Smooth muscle cell of the pulmonary artery (primary cell): ENCODE results near the gene NFKBIB. TPM values are rescaled to one million over a fixed set of nuclear protein-coding genes. Genes with fewer than 3 reads are reported as not detected.

Source experiments
- total RNA-seq: library from RNA; depleted of rRNA; stranded (reverse); fragments of >200 nt; gene quantifications from 2 replicates; pipeline ENCODE4 v1.2.3, GENCODE V29; 2014

Gene NFKBIB, protein sequence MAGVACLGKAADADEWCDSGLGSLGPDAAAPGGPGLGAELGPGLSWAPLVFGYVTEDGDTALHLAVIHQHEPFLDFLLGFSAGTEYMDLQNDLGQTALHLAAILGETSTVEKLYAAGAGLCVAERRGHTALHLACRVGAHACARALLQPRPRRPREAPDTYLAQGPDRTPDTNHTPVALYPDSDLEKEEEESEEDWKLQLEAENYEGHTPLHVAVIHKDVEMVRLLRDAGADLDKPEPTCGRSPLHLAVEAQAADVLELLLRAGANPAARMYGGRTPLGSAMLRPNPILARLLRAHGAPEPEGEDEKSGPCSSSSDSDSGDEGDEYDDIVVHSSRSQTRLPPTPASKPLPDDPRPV
- total RNA-seq, result 11.2 and 15.3 TPM in 2 replicates

DNA sequence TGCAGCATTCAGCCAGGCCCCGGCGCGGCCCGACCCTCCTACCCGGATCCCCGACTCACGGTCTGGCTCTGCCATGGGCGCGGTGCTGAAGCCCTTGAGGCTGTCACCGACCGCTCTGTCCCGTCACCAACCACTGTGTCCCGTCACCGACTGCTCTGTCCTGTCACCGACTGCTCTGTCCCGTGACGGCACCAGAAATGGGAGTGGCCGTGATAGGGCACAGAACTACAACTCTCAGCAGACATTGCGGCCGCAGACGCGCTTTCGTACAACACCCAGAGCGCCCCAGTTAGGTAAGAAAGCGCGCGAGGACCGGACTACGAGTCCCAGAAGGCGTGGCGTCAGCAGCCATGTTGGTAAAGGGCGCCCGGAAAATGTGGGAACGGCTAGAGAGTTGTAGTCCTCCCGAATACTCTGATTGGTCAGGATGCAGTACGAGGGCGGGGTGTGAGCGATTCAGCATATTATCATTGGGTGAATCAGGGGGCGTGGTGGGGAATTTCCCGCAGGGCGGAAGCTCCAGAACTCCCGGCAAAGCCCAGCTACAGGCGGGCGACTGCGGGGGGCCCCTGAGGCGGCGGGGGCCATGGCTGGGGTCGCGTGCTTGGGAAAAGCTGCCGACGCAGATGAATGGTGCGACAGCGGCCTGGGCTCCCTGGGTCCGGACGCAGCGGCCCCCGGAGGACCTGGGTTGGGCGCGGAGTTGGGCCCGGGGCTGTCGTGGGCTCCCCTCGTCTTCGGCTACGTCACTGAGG lies at the start of gene NFKBIB, which contains the start of gene SIRT2:
TSS of gene NFKBIB (plus strand) at position 523 of the 755 bp plus-strand sequence. CDS start at position 587, 64 bp downstream.
TSS of gene SIRT2 (minus strand) at position 172 of the 755 bp plus-strand sequence. CDS start at position 75, 97 bp downstream.

DNA sequence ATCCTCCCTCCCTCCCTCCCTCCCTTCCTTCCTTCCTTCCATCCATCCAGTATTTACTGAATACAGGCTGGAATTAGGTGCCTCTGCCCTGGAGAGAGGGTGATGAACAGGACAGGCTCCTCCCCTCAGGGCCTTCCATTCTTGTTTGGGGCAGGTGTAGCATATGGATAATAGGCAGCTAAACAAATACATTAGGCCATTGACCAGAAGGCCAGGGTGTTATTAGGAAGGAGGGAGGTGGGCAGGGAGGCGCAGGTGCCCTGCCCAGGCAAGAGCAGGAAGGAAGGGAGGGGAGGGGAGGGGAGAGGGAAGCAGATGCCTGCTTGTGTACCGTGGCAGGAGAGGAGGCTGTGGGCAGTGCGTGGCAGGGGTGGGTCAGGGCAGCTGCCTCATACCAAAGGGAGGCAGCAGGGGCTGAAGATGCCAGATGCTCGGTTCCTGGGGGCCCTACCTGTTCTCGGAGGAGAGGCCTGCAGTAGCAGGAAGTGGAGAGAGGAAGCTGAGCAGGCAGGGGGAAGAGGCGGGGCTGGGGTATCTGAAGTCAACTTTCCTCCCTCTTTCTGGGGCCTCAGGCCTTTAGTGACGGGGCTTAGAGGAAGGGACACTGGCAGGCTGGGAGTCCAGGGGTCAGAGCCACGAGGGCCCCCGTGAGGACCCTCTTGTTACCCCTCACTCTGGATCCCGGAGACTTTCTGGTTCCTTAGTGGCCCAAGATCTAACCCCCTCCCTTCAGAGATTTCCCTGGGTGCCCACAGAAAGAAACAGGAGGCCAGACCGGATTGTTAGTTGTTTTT lies 21.8 kb upstream of the NFKBIB start, which contains the start of gene RINL:
TSS of gene RINL (minus strand) at position 495 of the 794 bp plus-strand sequence. CDS start 1,533 bp downstream, outside the sequence.

DNA sequence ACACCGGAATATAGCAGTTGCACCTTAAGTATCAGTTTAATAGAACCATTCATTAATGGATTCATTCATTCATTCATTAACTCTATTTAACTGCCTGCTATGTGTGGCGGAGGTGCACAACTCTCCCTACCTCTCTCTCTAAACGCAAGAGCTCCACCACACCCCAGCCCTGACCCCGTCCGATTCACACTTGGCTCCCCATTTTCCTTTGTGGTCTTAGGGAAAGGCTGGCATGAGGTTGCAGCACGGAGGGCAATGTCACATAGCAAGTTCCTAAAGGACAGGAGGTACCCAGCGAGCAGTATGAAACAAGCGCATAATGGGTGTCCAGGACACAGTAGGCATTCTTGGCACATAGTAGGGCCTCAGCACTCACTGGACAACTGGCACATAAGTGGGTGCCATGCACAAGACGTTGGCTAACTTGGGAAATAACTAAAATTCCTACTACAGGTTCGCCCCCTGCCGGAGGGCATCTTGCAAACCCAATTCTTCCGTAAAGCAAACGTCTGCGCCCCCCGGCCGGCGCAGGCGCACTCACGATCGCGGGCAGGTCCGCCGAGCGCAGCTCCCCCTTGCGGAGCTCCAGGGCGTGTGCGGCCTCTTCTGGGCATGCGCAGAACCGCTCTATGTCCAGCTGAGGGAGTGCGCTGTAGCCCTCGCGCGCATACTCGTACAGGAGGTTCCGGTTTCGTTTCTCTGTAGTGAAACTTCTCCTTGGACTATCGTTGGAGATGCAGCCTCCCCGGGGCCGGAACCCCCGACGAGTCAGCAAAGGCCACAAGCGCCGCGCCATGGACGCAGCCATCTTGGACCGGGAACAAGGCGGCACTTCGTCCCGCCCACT lies 30.4 kb downstream of the NFKBIB start, which contains the start of gene SARS2:
TSS of gene SARS2 (minus strand) at position 835 of the 847 bp plus-strand sequence. CDS start at position 808, 27 bp downstream.

DNA sequence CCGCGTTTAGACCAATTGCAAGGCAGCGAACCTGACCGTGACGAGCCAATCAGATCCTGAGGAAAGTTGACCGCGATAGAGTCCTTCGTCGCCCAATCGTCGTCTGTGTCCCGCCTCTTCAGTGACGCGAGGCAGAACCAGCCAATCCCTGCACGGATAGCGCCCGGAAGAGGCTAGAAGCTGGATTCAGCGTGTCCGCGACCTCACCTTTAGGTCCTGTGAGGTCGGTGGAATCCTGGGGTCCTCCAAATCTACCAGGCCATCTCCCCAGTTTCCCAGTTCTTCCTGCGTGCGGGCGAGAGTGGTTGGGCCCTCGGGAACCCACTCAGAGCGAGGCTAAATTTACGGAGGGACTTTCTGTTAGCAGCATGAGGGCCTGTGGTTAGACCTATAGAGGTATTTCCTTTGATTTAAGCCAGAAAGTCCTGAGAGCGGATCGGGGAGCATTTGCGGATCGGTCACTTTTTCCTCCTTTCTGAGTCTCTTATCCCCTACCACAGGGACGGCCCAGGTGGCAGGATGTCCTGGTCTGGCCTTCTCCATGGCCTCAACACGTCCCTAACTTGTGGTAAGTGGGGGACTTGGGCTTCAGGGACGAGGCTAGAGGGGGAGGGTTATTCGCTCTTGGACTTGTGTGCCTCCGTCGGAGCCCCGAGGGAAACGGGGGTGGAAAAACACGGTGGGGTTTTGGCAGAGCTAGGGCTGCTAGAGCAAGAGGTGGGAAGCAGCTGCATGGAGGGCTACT lies 31.2 kb downstream of the NFKBIB start, which contains the start of gene MRPS12:
TSS of gene MRPS12 (plus strand) at position 169 of the 745 bp plus-strand sequence. CDS start at position 520, 351 bp downstream.

Other genes with a start within 250 kb of the NFKBIB start
- gene CAPN12, start 155.5 kb upstream of the NFKBIB start, total RNA-seq, result 0.13 TPM in 1 of 2 replicates, not detected in the other
- gene LGALS7, start 126.5 kb upstream of the NFKBIB start, total RNA-seq, result not detected in 2 replicates
- gene LGALS7B, start 110.8 kb upstream of the NFKBIB start, total RNA-seq, result not detected in 2 replicates
- not detected in 2 replicates for gene LGALS4, start 87.0 kb upstream of the NFKBIB start, total RNA-seq
- 30.0 and 37.6 TPM in 2 replicates for gene ECH1, start 68.2 kb upstream of the NFKBIB start, total RNA-seq
- gene HNRNPL, start 50.0 kb upstream of the NFKBIB start, total RNA-seq, result 144 and 174 TPM in 2 replicates
- gene RINL, start 21.7 kb upstream of the NFKBIB start, total RNA-seq, result 1.6 and 2.6 TPM in 2 replicates
- 47.3 and 50.2 TPM in 2 replicates for gene SIRT2, start 351 bp upstream of the NFKBIB start, total RNA-seq
- gene CCER2, start 12.2 kb downstream of the NFKBIB start, total RNA-seq, result not detected in 2 replicates
- gene SARS2, start 30.8 kb downstream of the NFKBIB start, total RNA-seq, result 10.5 and 22.1 TPM in 2 replicates
- gene MRPS12, start 31.0 kb downstream of the NFKBIB start, total RNA-seq, result 20.7 and 27.4 TPM in 2 replicates
- gene FBXO17, start 75.8 kb downstream of the NFKBIB start, total RNA-seq, result 27.2 and 43.7 TPM in 2 replicates
- gene FBXO27, start 132.6 kb downstream of the NFKBIB start, total RNA-seq, result 2.9 and 5.4 TPM in 2 replicates
- 0.13 and 11.4 TPM in 2 replicates for gene ACP7, start 184.4 kb downstream of the NFKBIB start, total RNA-seq
- gene PAK4, start 225.8 kb downstream of the NFKBIB start, total RNA-seq, result 7.7 and 13.7 TPM in 2 replicates